GM18909 (cell line): ENCODE data around the gene SPAG17.

Source experiments
- ATAC-seq: cut with Tn5 transposase; IDR thresholded peaks from one replicate; pipeline ENCODE4 v1.9.1; 2021; ENCODE audit warnings: mild to moderate bottlenecking; ENCODE audit not compliant: unreplicated experiment, poor library complexity

SPAG17 gene

GRCh38 chr1:118008011-118008410 is 177.0 kb downstream of the SPAG17 start:
- no peak for ATAC-seq

GRCh38 chr1:118007391-118007790 is 177.6 kb downstream of the SPAG17 start:
- no peak for ATAC-seq

GRCh38 chr1:118004312-118004711 is 180.7 kb downstream of the SPAG17 start:
- ATAC-seq: no peak

- ATAC-seq: peak; percentile 81
Observed at GRCh38 chr1:117985973-117986372, 199.1 kb downstream of the SPAG17 start.

GRCh38 chr1:117985239-117985638 is 199.8 kb downstream of the SPAG17 start:
- ATAC-seq: no peak

GRCh38 chr1:117981455-117982192 is 203.4 kb downstream of the SPAG17 start:
- ATAC-seq: no peak

- no peak for ATAC-seq
Observed at GRCh38 chr1:117976381-117976780, 208.6 kb downstream of the SPAG17 start.

- no peak for ATAC-seq
Observed at GRCh38 chr1:117971777-117972176, 213.3 kb downstream of the SPAG17 start.

- ATAC-seq: no peak
Observed at GRCh38 chr1:117970252-117970651, 214.8 kb downstream of the SPAG17 start.

- ATAC-seq: no peak
Observed at GRCh38 chr1:117967881-117968280, 217.1 kb downstream of the SPAG17 start.

GRCh38 chr1:117967477-117967876 is 217.6 kb downstream of the SPAG17 start:
- no peak for ATAC-seq

- no peak for ATAC-seq
Observed at GRCh38 chr1:117964290-117965038, 220.6 kb downstream of the SPAG17 start.

- ATAC-seq: no peak
Observed at GRCh38 chr1:117959364-117959763, 225.7 kb downstream of the SPAG17 start.

- no peak for ATAC-seq
Observed at GRCh38 chr1:117952386-117952785, 232.6 kb downstream of the SPAG17 start.

- no peak for ATAC-seq
Observed at GRCh38 chr1:117942293-117942692, 242.7 kb downstream of the SPAG17 start.

GRCh38 chr1:117933769-117934168 is 251.3 kb downstream of the SPAG17 start:
- no peak for ATAC-seq

- ATAC-seq: no peak
Observed at GRCh38 chr1:117932576-117932975, 252.5 kb downstream of the SPAG17 start.

- no peak for ATAC-seq
Observed at GRCh38 chr1:117930484-117930883, 254.5 kb downstream of the SPAG17 start.

- no peak for ATAC-seq
Observed at GRCh38 chr1:117930173-117930447, 254.9 kb downstream of the SPAG17 start.

- peak; percentile 97 for ATAC-seq
Observed at GRCh38 chr1:117929343-117930172, 255.5 kb downstream of the SPAG17 start, which contains the start of the genes GDAP2 and WDR3. GDAP2 (minus strand) TSS chr1:117929621; CDS start chr1:117920357, 9,264 bp downstream. WDR3 (plus strand) TSS chr1:117929739; CDS start chr1:117933320, 3,581 bp downstream.

- ATAC-seq: peak; percentile 38
Observed at GRCh38 chr1:117928881-117929342, 256.1 kb downstream of the SPAG17 start.
